Mucosa of descending colon (tissue), 3 donors: ENCODE data around the gene ACAD9. TPM values are rescaled to one million over a fixed set of nuclear protein-coding genes. Genes with fewer than 3 reads are reported as not detected.

Experiments used
- ATAC-seq: fragments of 200-7000 bp; cut with Tn5 transposase; one replicate; pipeline ENCODE4 v1.9.1; 2020; ENCODE audit warnings: mild to moderate bottlenecking, moderate library complexity
- DNase-seq, 3 donors: peaks; one replicate each; pipeline ENCODE4 v3.0.0-alpha.2; 2020
- H3K36me3 ChIP-seq: fragments of 200-600 bp; one replicate; pipeline ENCODE4 v1.8.0; 2021; ENCODE audit warnings: low read depth, mild to moderate bottlenecking
- H3K4me1 ChIP-seq: fragments of 200-600 bp; one replicate; pipeline ENCODE4 v1.8.0; 2021; ENCODE audit warnings: low read depth, mild to moderate bottlenecking
- H3K4me3 ChIP-seq: fragments of 200-600 bp; one replicate; pipeline ENCODE4 v1.8.0; 2021; ENCODE audit warnings: mild to moderate bottlenecking
- H3K9me3 ChIP-seq: fragments of 200-600 bp; one replicate; pipeline ENCODE4 v1.8.0; 2021; ENCODE audit warnings: mild to moderate bottlenecking
- CTCF ChIP-seq: fragments of 200-600 bp; IDR thresholded peaks from one replicate; pipeline ENCODE4 v1.8.0; 2022; ENCODE audit warnings: antibody characterized with exemption, mild to moderate bottlenecking
- intact Hi-C, 2 donors: fragments of 100-400 bp; cut with DNase I in 1 of 2; cut with micrococcal nuclease in 1 of 2; formaldehyde crosslinking; loops; one replicate each; pipeline versions ENCODE4 v1.11.0 to v1.11.1; 2022; cut with DNase I, micrococcal nuclease
- total RNA-seq, 3 donors: library from RNA; stranded (reverse); fragmentation: NEBNext Ultra II Directional in 2 of 3; extraction: Animal tissue kit (Norgen Biotek cat#: 25700) in 2 of 3; gene quantifications; one replicate each; pipeline versions ENCODE4 v1.2.1 to v1.2.4, GENCODE V29; 2021 to 2023
- donor health status: DM: no; HTN: no; CAD: no; lungs with moderate emphysema.
- donor health status: DM: no; HTN: no; CAD: no.
- donor health status: DM: no; HTN: yes; CAD: no.

The ACAD9 gene
- total RNA-seq, 3 donors from 2014 or later, result 42.7 to 43.9 (median 43.8) TPM

DNA sequence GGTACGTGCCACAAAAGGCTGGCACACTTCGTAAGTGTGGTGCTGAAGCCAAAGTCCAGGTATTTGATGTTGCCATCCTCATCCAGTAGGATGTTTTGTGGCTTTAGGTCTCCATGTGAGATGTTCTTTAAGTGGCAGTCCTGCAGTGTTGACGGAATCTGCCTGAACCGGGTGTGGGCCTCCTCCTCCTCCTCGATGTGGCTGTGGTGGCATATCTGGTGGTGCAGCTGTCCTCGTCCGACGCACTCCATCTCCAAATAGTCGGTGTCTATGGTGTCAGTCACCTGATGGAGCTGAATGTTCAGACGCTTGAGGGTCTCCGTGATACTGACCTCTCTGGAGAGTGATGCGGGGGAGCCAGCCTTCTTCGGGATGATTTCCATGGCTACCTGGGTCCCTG, 30.5 kb upstream of the ACAD9 start:
- no peak for TF ChIP-seq CTCF

DNA sequence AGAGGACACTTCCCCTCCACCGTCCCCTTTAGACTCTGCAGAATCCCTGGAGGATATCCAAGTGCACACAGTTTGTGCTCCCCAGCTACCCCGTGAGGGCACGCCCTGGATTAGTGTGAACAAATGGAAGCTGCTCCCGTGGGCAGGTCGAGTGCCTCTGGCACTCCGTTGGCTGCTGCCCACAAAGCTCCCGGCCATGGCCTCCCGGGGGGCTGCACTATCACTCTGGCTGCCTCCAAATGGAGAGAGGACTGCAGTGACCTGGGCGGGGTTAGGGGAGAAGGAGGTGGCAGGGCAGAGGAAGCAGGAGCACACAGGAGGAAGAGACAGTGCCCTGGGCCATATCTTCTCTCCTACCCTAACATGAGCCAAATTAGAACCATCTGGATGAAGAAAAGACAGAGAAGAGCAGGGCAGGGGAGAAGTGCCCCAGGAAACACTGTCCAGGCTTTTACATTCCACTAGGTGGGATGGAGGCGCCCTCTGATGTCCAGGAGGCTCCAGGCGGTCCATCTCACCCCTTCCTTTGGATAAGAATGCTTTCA, 29.4 kb upstream of the ACAD9 start:
- ATAC-seq, result no peak
- DNase-seq, result no peak
- Histone ChIP-seq H3K9me3 (peaks cover 14% of the 10 kb centered on the region), H3K36me3 (no peaks in the 10 kb centered on the region), H3K4me3 (no peak overlapping the region), H3K4me1 (peaks cover 5% of the 10 kb centered on the region)
- no peak for TF ChIP-seq CTCF
- intact Hi-C loops, result no loop called here

More for the DNA sequence above, 30.5 kb upstream of the ACAD9 start:
- Histone ChIP-seq H3K4me1 (peaks cover 5% of the 10 kb centered on the region), H3K36me3 (no peaks in the 10 kb centered on the region), H3K9me3 (peaks cover 4% of the 10 kb centered on the region), H3K4me3 (no peak overlapping the region)
- ATAC-seq (no peak), DNase-seq (no peak)
- intact Hi-C loops, result no loop called here

DNA sequence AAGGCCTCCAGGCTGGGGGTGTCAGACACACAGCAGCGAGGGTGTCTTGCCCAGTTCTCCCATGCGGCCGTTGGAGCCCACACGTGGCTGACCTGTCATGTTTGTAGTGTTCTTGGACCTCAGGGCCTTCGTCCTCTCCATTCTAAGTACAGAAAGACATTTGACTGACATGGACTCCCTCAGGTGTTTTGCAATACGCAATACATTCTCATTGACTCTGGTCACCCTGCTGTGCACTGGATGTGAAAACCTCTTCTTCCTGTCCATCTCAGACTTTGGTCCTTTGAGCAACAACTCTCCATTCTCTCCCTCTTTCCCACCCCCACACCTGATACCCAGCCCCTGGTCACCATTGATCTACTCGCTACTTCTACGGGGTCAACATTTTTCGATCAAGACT, 28.9 kb upstream of the ACAD9 start:
- H3K4me1 ChIP-seq, result peaks cover 2% of the 10 kb centered on the region
- DNase-seq (no peak), ATAC-seq (no peak)
- peaks cover 17% of the 10 kb centered on the region for H3K9me3 ChIP-seq
- H3K36me3 ChIP-seq, result no peaks in the 10 kb centered on the region
- no peak overlapping the region for H3K4me3 ChIP-seq
- no peak for TF ChIP-seq CTCF
- intact Hi-C loops, result no loop called here

- Histone ChIP-seq H3K4me1 (no peaks in the 10 kb centered on the region), H3K4me3 (no peak overlapping the region)
- intact Hi-C loops, result no loop called here
Measured at GRCh38 chr3:128851601-128852000, 27.8 kb upstream of the ACAD9 start.

GRCh38 chr3:128853826-128854225, 25.6 kb upstream of the ACAD9 start:
- intact Hi-C loops, result no loop called here
- Histone ChIP-seq H3K36me3 (no peaks in the 10 kb centered on the region), H3K9me3 (peaks cover 34% of the 10 kb centered on the region), H3K4me3 (no peak overlapping the region), H3K4me1 (no peaks in the 10 kb centered on the region)
- ATAC-seq (no peak), DNase-seq (no peak)
- no peak for TF ChIP-seq CTCF

More at GRCh38 chr3:128851601-128852000, 27.8 kb upstream of the ACAD9 start:
- H3K36me3 ChIP-seq, result no peaks in the 10 kb centered on the region
- no peak for TF ChIP-seq CTCF
- no peak for DNase-seq
- ATAC-seq, result no peak
- H3K9me3 ChIP-seq, result peaks cover 17% of the 10 kb centered on the region

- Histone ChIP-seq H3K36me3 (no peaks in the 10 kb centered on the region), H3K9me3 (peaks cover 40% of the 10 kb centered on the region), H3K4me3 (no peak overlapping the region), H3K4me1 (no peaks in the 10 kb centered on the region)
- no peak for TF ChIP-seq CTCF
- intact Hi-C loops, result no loop called here
- ATAC-seq, result no peak
- no peak for DNase-seq
Measured at GRCh38 chr3:128854475-128854874, 24.9 kb upstream of the ACAD9 start.
